Thyroid gland (tissue), 4 donors: Measurements from ENCODE around the gene MRTFB.

Experiments
- POLR2A ChIP-seq, 2 donors: fragments of 450-650 bp; IDR thresholded peaks; one replicate each; pipeline ENCODE4 v1.6.1; 2017; ENCODE audit warnings: antibody characterized with exemption in 2 of 2, mild to moderate bottlenecking in 2 of 2, moderate library complexity in 1 of 2
- TF ChIP-seq, protein P1 (sequence below), 6 experiments: fragments of 200-600 bp in 3 of 6; fragments of 450-650 bp in 3 of 6; sonication (generic) in 3 of 6; IDR thresholded peaks; one replicate each; pipeline ENCODE4 v1.5.1; 2016 to 2019; ENCODE audit warnings: antibody characterized with exemption in 6 of 6, mild to moderate bottlenecking in 2 of 6, inconsistent platforms in 1 of 6, moderate library complexity in 1 of 6

GRCh38 chr16:14036889-14037288 is 34.2 kb upstream of the MRTFB start:
- TF ChIP-seq, protein P1, sequence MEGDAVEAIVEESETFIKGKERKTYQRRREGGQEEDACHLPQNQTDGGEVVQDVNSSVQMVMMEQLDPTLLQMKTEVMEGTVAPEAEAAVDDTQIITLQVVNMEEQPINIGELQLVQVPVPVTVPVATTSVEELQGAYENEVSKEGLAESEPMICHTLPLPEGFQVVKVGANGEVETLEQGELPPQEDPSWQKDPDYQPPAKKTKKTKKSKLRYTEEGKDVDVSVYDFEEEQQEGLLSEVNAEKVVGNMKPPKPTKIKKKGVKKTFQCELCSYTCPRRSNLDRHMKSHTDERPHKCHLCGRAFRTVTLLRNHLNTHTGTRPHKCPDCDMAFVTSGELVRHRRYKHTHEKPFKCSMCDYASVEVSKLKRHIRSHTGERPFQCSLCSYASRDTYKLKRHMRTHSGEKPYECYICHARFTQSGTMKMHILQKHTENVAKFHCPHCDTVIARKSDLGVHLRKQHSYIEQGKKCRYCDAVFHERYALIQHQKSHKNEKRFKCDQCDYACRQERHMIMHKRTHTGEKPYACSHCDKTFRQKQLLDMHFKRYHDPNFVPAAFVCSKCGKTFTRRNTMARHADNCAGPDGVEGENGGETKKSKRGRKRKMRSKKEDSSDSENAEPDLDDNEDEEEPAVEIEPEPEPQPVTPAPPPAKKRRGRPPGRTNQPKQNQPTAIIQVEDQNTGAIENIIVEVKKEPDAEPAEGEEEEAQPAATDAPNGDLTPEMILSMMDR (IDR thresholded peaks at IDR 0.05) = no peak
- no peak for TF ChIP-seq POLR2A (IDR thresholded peaks at IDR 0.05)
